T1000 (cell line): ENCODE data around the gene ADAMTS17.
A peak's percentile ranks its signal among the peaks of the same experiment; 100 is the strongest.
"Not testable (repeated sequence)": the region's sequence is repeated elsewhere in the genome, so short reads cannot be mapped to it uniquely, and the experiment has no call there.

ENCODE experiments used
- DNase-seq: peaks from one replicate; lab custom pipeline; 2025; ENCODE audit warnings: mixed read lengths; lab: John Stamatoyannopoulos, UW

ADAMTS17 gene

GRCh38 chr15:99955181-99955525 lies 386.6 kb downstream of the ADAMTS17 start:
- DNase-seq = no peak

GRCh38 chr15:99954361-99955180 lies 387.2 kb downstream of the ADAMTS17 start:
- peak; percentile 19 for DNase-seq

GRCh38 chr15:99953886-99954285 lies 387.9 kb downstream of the ADAMTS17 start:
- DNase-seq = no peak

- DNase-seq = peak; percentile 33
These were observed 390.3 kb downstream of the ADAMTS17 start for GRCh38 chr15:99951511-99951910.

- no peak for DNase-seq
These were observed 397.6 kb downstream of the ADAMTS17 start for GRCh38 chr15:99944131-99944530.

GRCh38 chr15:99943466-99943865 lies 398.3 kb downstream of the ADAMTS17 start:
- DNase-seq = no peak

GRCh38 chr15:99932676-99933402 lies 408.9 kb downstream of the ADAMTS17 start:
- no peak for DNase-seq

GRCh38 chr15:99931703-99932603 lies 409.8 kb downstream of the ADAMTS17 start:
- DNase-seq = peak; percentile 9

GRCh38 chr15:99930696-99931095 lies 411.1 kb downstream of the ADAMTS17 start:
- no peak for DNase-seq

GRCh38 chr15:99929266-99929665 lies 412.5 kb downstream of the ADAMTS17 start:
- DNase-seq = no peak

- DNase-seq = peak; percentile 61
These were observed 413.3 kb downstream of the ADAMTS17 start for GRCh38 chr15:99928429-99928981.

- DNase-seq = not testable (repeated sequence)
These were observed 415.2 kb downstream of the ADAMTS17 start for GRCh38 chr15:99926532-99926931.

GRCh38 chr15:99925661-99926461 lies 415.9 kb downstream of the ADAMTS17 start:
- peak; percentile 7 for DNase-seq

- DNase-seq = no peak
These were observed 418.1 kb downstream of the ADAMTS17 start for GRCh38 chr15:99923711-99924110.
